IMR-90 (cell line): Measurements from ENCODE around the gene WNT10A. TPM values are rescaled to one million over a fixed set of nuclear protein-coding genes. Genes with fewer than 3 reads are reported as not detected.

Source experiments
- ATAC-seq: fragments of 200-7000 bp; cut with Tn5 transposase; 2 replicates; pipeline ENCODE4 v1.9.1; 2020; ENCODE audit warnings: low read depth, mild to moderate bottlenecking, moderate library complexity
- BruUV-seq: library from RNA; stranded (reverse); fragments of 400-500 nt; replicated peaks from 2 replicates; lab custom pipeline; 2021; lab: Mats Ljungman, UMichigan
- CTCF ChIA-PET: fragments of 300-600 bp; formaldehyde crosslinking; extraction: SDS; loops from one replicate; lab custom pipeline; 2021; ENCODE audit warnings: antibody characterized with exemption; lab: Yijun Ruan, JAX
- POLR2A ChIA-PET: fragments of 300-600 bp; sonication (Branson Sonifier 250); formaldehyde crosslinking; loops from one replicate; lab custom pipeline; 2022; ENCODE audit warnings: antibody characterized with exemption; ENCODE audit not compliant: unreplicated experiment; lab: Charles Lee
- DNase-seq: peaks from one replicate; pipeline ENCODE4 v3.0.0; 2013
- H2AFZ ChIP-seq: replicated peaks from 2 replicates; pipeline ENCODE3; 2013; ENCODE audit warnings: low read length, mild to moderate bottlenecking; ENCODE audit not compliant: poor library complexity
- H2AK5ac ChIP-seq: 2 replicates; pipeline ENCODE4 v1.6.1; 2013; ENCODE audit warnings: low read depth, low read length, inconsistent platforms
- H2AK9ac ChIP-seq: replicated peaks from 2 replicates; pipeline ENCODE3; 2013; ENCODE audit warnings: mild to moderate bottlenecking, low read depth, low read length, moderate library complexity; ENCODE audit not compliant: poor library complexity
- H2BK120ac ChIP-seq: 2 replicates; pipeline ENCODE4 v1.6.1; 2013; ENCODE audit warnings: low read depth, low read length, inconsistent platforms
- H2BK15ac ChIP-seq: 3 replicates; pipeline ENCODE4 v1.6.1; 2013; ENCODE audit warnings: low read depth, low read length, inconsistent platforms
- H2BK20ac ChIP-seq: 2 replicates; pipeline ENCODE4 v1.6.1; 2013; ENCODE audit warnings: low read depth, mild to moderate bottlenecking, inconsistent platforms, low read length, moderate library complexity
- H2BK5ac ChIP-seq: 2 replicates; pipeline ENCODE4 v1.6.1; 2013; ENCODE audit warnings: mild to moderate bottlenecking, low read depth, low read length, inconsistent platforms; ENCODE audit not compliant: poor library complexity, severe bottlenecking
- H3K14ac ChIP-seq: replicated peaks from 2 replicates; pipeline ENCODE4 v1.6.1; 2013; ENCODE audit warnings: low read depth, low read length, inconsistent platforms
- H3K18ac ChIP-seq: 2 replicates; pipeline ENCODE4 v1.6.1; 2013; ENCODE audit warnings: low read depth, low read length, control low read depth
- H3K23ac ChIP-seq: 2 replicates; pipeline ENCODE4 v1.6.1; 2013; ENCODE audit warnings: low read depth, low read length, inconsistent platforms
- H3K27ac ChIP-seq: 2 replicates; pipeline ENCODE4 v1.5.1; 2013; ENCODE audit warnings: mild to moderate bottlenecking, control low read depth, low read length; ENCODE audit not compliant: insufficient read depth
- H3K27me3 ChIP-seq: 2 replicates; pipeline ENCODE4 v1.6.1; 2013; ENCODE audit warnings: low read length; ENCODE audit not compliant: control insufficient read depth, insufficient read depth
- H3K36me3 ChIP-seq: 2 replicates; pipeline ENCODE4 v1.6.1; 2013; ENCODE audit warnings: low read length, mixed read lengths; ENCODE audit not compliant: control insufficient read depth, insufficient read depth
- H3K4ac ChIP-seq: 2 replicates; pipeline ENCODE4 v1.6.1; 2013; ENCODE audit warnings: low read depth, low read length, inconsistent platforms
- H3K4me1 ChIP-seq: 2 replicates; pipeline ENCODE4 v1.6.1; 2013; ENCODE audit warnings: low read length, mixed read lengths; ENCODE audit not compliant: control insufficient read depth, insufficient read depth
- H3K4me2 ChIP-seq: 2 replicates; pipeline ENCODE4 v1.6.1; 2013; ENCODE audit warnings: low read depth, mild to moderate bottlenecking, control low read depth, low read length, moderate library complexity
- H3K4me3 ChIP-seq: 2 replicates; pipeline ENCODE4 v1.5.1; 2013; ENCODE audit warnings: low read depth, mild to moderate bottlenecking, control low read depth, low read length, moderate library complexity; ENCODE audit not compliant: insufficient read depth
- H3K56ac ChIP-seq: 2 replicates; pipeline ENCODE4 v1.6.1; 2013; ENCODE audit warnings: low read length, inconsistent platforms; ENCODE audit not compliant: insufficient read depth; ENCODE audit errors: extremely low read depth
- H3K79me1 ChIP-seq, 2 experiments: 2 replicates each; pipeline ENCODE4 v1.6.1; 2013; ENCODE audit warnings: low read length in 2 of 2, inconsistent platforms in 1 of 2, low read depth in 1 of 2
- H3K9ac ChIP-seq: 2 replicates; pipeline ENCODE4 v1.6.1; 2013; ENCODE audit warnings: low read depth, low read length, control low read depth
- H3K9me1 ChIP-seq: 2 replicates; pipeline ENCODE4 v1.6.1; 2013; ENCODE audit warnings: low read length, inconsistent platforms; ENCODE audit not compliant: insufficient read depth
- H3K9me3 ChIP-seq: 2 replicates; pipeline ENCODE4 v1.6.1; 2013; ENCODE audit warnings: low read length; ENCODE audit not compliant: control insufficient read depth, insufficient read depth
- H4K20me1 ChIP-seq: 2 replicates; pipeline ENCODE4 v1.6.1; 2013; ENCODE audit warnings: low read length, inconsistent platforms; ENCODE audit not compliant: insufficient read depth
- H4K5ac ChIP-seq: 2 replicates; pipeline ENCODE4 v1.6.1; 2013; ENCODE audit warnings: mild to moderate bottlenecking, low read depth, low read length, control low read depth
- H4K8ac ChIP-seq, 2 experiments: 2 replicates each; pipeline ENCODE4 v1.6.1; 2013; ENCODE audit warnings: low read depth in 2 of 2, low read length in 2 of 2, control low read depth in 1 of 2, inconsistent platforms in 1 of 2
- H4K91ac ChIP-seq: 2 replicates; pipeline ENCODE4 v1.6.1; 2013; ENCODE audit warnings: low read depth, low read length, inconsistent platforms; ENCODE audit not compliant: insufficient read depth
- BHLHE40 ChIP-seq: fragments of 150-350 bp; IDR thresholded peaks from 2 replicates; pipeline ENCODE4 v1.6.1; 2016; ENCODE audit warnings: mild to moderate bottlenecking, low read depth, low read length
- CEBPB ChIP-seq: IDR thresholded peaks from 2 replicates; pipeline ENCODE4 v1.6.1; 2012; ENCODE audit warnings: low read depth, low read length, improper control_type of control experiment
- CHD1 ChIP-seq: IDR thresholded peaks from 2 replicates; pipeline ENCODE4 v1.6.1; 2012; ENCODE audit warnings: low read depth, low read length, improper control_type of control experiment
- CTCF ChIP-seq: conservative IDR thresholded peaks from 2 replicates; pipeline ENCODE4 v1.5.1; 2012; ENCODE audit warnings: mild to moderate bottlenecking, low read depth, low read length, improper control_type of control experiment
- ELK1 ChIP-seq: fragments of 150-350 bp; IDR thresholded peaks from 2 replicates; pipeline ENCODE4 v1.6.1; 2016; ENCODE audit warnings: low read depth, mild to moderate bottlenecking, low read length, moderate library complexity, borderline replicate concordance
- FOS ChIP-seq: fragments of 150-350 bp; IDR thresholded peaks from 2 replicates; pipeline ENCODE4 v1.6.1; 2016; ENCODE audit warnings: low read depth, low read length
- MAFK ChIP-seq: IDR thresholded peaks from 2 replicates; pipeline ENCODE4 v1.6.1; 2012; ENCODE audit warnings: low read depth, low read length, improper control_type of control experiment
- MAZ ChIP-seq: IDR thresholded peaks from 2 replicates; pipeline ENCODE4 v1.6.1; 2012; ENCODE audit warnings: low read depth, mild to moderate bottlenecking, low read length, improper control_type of control experiment, moderate library complexity, borderline replicate concordance
- MXI1 ChIP-seq: IDR thresholded peaks from 2 replicates; pipeline ENCODE4 v1.6.1; 2012; ENCODE audit warnings: low read depth, mild to moderate bottlenecking, low read length, moderate library complexity, borderline replicate concordance
- NFE2L2 ChIP-seq: fragments of 150-350 bp; IDR thresholded peaks from 2 replicates; pipeline ENCODE4 v1.6.1; 2016; ENCODE audit warnings: low read depth, mild to moderate bottlenecking, low read length
- POLR2A ChIP-seq: IDR thresholded peaks from 2 replicates; pipeline ENCODE4 v1.6.1; 2012; ENCODE audit warnings: mild to moderate bottlenecking, low read depth, low read length
- RAD21 ChIP-seq: IDR thresholded peaks from 2 replicates; pipeline ENCODE4 v1.6.1; 2012; ENCODE audit warnings: low read length, improper control_type of control experiment
- RCOR1 ChIP-seq: IDR thresholded peaks from 2 replicates; pipeline ENCODE4 v1.6.1; 2012; ENCODE audit warnings: mild to moderate bottlenecking, low read length, improper control_type of control experiment; ENCODE audit not compliant: insufficient replicate concordance
- RFX5 ChIP-seq: IDR thresholded peaks from 2 replicates; pipeline ENCODE4 v1.8.0; 2012; ENCODE audit warnings: low read depth, mild to moderate bottlenecking, low read length, moderate library complexity
- SMC3 ChIP-seq: fragments of 150-350 bp; IDR thresholded peaks from 2 replicates; pipeline ENCODE4 v1.6.1; 2016; ENCODE audit warnings: low read depth, mild to moderate bottlenecking, antibody characterized with exemption, low read length, moderate library complexity
- USF2 ChIP-seq: fragments of 150-350 bp; IDR thresholded peaks from 2 replicates; pipeline ENCODE4 v1.6.1; 2017; ENCODE audit warnings: mild to moderate bottlenecking, antibody characterized with exemption, low read length, low read depth
- WGBS, 2 experiments: methylation state at CpG; one replicate each; pipeline versions ENCODE4 v1.1.5 to v1.1.7; 2013; ENCODE audit warnings: missing lambda C conversion rate in 2 of 2; ENCODE audit not compliant: insufficient read length in 1 of 2; ENCODE audit errors: extremely low coverage in 2 of 2; 5-methylcytosine and 5-hydroxymethylcytosine counted together
- dilution Hi-C: fragments of 300-500 bp; cut with HindIII; formaldehyde crosslinking; loops from one replicate; pipeline ENCODE4 v1.14.3; 2018; ENCODE audit warnings: low sequenced_read_pairs; ENCODE audit not compliant: unreplicated experiment
- in situ Hi-C: fragments of 300-500 bp; cut with MboI; formaldehyde crosslinking; loops from 3 replicates; pipeline ENCODE4 v1.14.3; 2019; ENCODE audit warnings: low sequenced_read_pairs, inconsistent platforms, mixed read lengths
- intact Hi-C: fragments of 100-400 bp; cut with micrococcal nuclease; formaldehyde crosslinking; loops from 2 replicates; pipeline ENCODE4 v1.10.0; 2022
- polyA plus RNA-seq, 3 experiments: library from polyadenylated mRNA; depleted of rRNA; stranded (reverse); fragments of >200 nt; gene quantifications; 2 replicates each; pipeline ENCODE4 v1.2.3, GENCODE V29; 2012; ENCODE audit warnings: low replicate concordance in 1 of 3
- total RNA-seq: library from RNA; depleted of rRNA; stranded (reverse); fragments of >200 nt; gene quantifications from 2 replicates; pipeline ENCODE4 v1.2.3, GENCODE V29; 2012

The WNT10A gene
- total and polyA plus RNA-seq, 2 of the 4 experiments (the other 2 are of a cell fraction) = not detected

- POLR2A ChIA-PET = no interaction called here
These were observed 23.5 kb downstream of the WNT10A start for GRCh38 chr2:218904176-218904575.

More at GRCh38 chr2:218904176-218904575, 23.5 kb downstream of the WNT10A start:
- no peak overlapping the region for H2AK9ac ChIP-seq
- no peak overlapping the region for H4K5ac ChIP-seq
- CTCF ChIA-PET = interaction anchor here (2.1 kb wide), 1 partner anchor 27 kb away, joined by 5 read pairs; no protein-coding TSS in a partner anchor
- peaks cover 7% of the 10 kb centered on the region; the same call in 1 of the 2 replicates for H3K9me3 ChIP-seq
- no peak overlapping the region for H3K4ac ChIP-seq
- H2BK15ac ChIP-seq = no peak overlapping the region
- no peak overlapping the region for H4K91ac ChIP-seq
- peaks cover 51% of the 10 kb centered on the region for H3K27me3 ChIP-seq
- no peak overlapping the region for H2AK5ac ChIP-seq
- H3K9ac ChIP-seq = no peak overlapping the region
- no peak overlapping the region for H3K4me3 ChIP-seq
- dilution Hi-C loops = no loop called here
- no peaks in the 10 kb centered on the region for H4K20me1 ChIP-seq
- no peak overlapping the region for H2BK5ac ChIP-seq
- H3K23ac ChIP-seq = no peak overlapping the region
- ATAC-seq = no peak
- no peak overlapping the region for H2BK20ac ChIP-seq
- H3K4me1 ChIP-seq = no peaks in the 10 kb centered on the region
- H2BK120ac ChIP-seq = no peak overlapping the region
- no peak overlapping the region for H2AFZ ChIP-seq
- no peaks in the 10 kb centered on the region for H3K9me1 ChIP-seq
- no peak for TF ChIP-seq RCOR1
- no peak for TF ChIP-seq MAFK
- no peak for TF ChIP-seq MAZ
- TF ChIP-seq SMC3 = no peak
- no peak for TF ChIP-seq MXI1
- TF ChIP-seq NFE2L2 = no peak
- TF ChIP-seq FOS = no peak
- TF ChIP-seq CTCF = no peak
- no peak for TF ChIP-seq ELK1
- TF ChIP-seq BHLHE40 = no peak
- TF ChIP-seq RFX5 = no peak
- no peak for TF ChIP-seq POLR2A
- TF ChIP-seq CEBPB = no peak
- TF ChIP-seq RAD21 = no peak
- no peak for TF ChIP-seq USF2
- no peak for TF ChIP-seq CHD1
- no TSS peak for BruUV-seq
- no peak for DNase-seq
- H3K79me1 ChIP-seq = no peaks in the 10 kb centered on the region
- no peak overlapping the region for H3K14ac ChIP-seq
- H3K36me3 ChIP-seq = no peaks in the 10 kb centered on the region
- no peak overlapping the region for H4K8ac ChIP-seq
- in situ Hi-C loops = no loop called here
- H3K18ac ChIP-seq = no peak overlapping the region
- H3K27ac ChIP-seq = no peak overlapping the region
- H3K4me2 ChIP-seq = no peak overlapping the region
- whole genome bisulfite sequencing, 2 experiments = 11% methylated on average over 1 of the region's 2 CpGs; no CpG with 5 or more reads in 1 of the 2 experiments
- no peak overlapping the region for H3K56ac ChIP-seq
- intact Hi-C loops = no loop called here
